ENCODE data around the gene WSCD2. TPM values are rescaled to one million over a fixed set of nuclear protein-coding genes. Genes with fewer than 3 reads are reported as not detected.

Gene WSCD2
- total RNA-seq, 1 donor from 2014 or later = not detected

- DNase-seq (ENCODE audit: low spot score) = no peak
- H3K36me3 Mint-ChIP-seq (ENCODE audit: low read depth) = no peaks in the 10 kb centered on the region
- H3K27ac Mint-ChIP-seq = no peak overlapping the region
- no peak overlapping the region for H3K4me3 Mint-ChIP-seq
- H3K27me3 Mint-ChIP-seq (ENCODE audit: insufficient read depth) = no peaks in the 10 kb centered on the region
- intact Hi-C loops (cut with micrococcal nuclease) = no loop called here
- peaks cover 6% of the 10 kb centered on the region for H3K9me3 Mint-ChIP-seq
- H3K4me1 Mint-ChIP-seq (ENCODE audit: low read depth) = peaks cover 4% of the 10 kb centered on the region
Observed at GRCh38 chr12:108287227-108287626, 158.1 kb downstream of the WSCD2 start.

GRCh38 chr12:108289350-108290161, 160.5 kb downstream of the WSCD2 start:
- no peak for DNase-seq (ENCODE audit: low spot score)
- intact Hi-C loops (cut with micrococcal nuclease) = no loop called here
- Mint-ChIP-seq H3K27ac (no peak overlapping the region), H3K27me3 (ENCODE audit: insufficient read depth) (peaks cover 2% of the 10 kb centered on the region), H3K4me3 (no peak overlapping the region), H3K4me1 (ENCODE audit: low read depth) (no peaks in the 10 kb centered on the region), H3K36me3 (ENCODE audit: low read depth) (no peaks in the 10 kb centered on the region), H3K9me3 (peaks cover 6% of the 10 kb centered on the region)

DNA sequence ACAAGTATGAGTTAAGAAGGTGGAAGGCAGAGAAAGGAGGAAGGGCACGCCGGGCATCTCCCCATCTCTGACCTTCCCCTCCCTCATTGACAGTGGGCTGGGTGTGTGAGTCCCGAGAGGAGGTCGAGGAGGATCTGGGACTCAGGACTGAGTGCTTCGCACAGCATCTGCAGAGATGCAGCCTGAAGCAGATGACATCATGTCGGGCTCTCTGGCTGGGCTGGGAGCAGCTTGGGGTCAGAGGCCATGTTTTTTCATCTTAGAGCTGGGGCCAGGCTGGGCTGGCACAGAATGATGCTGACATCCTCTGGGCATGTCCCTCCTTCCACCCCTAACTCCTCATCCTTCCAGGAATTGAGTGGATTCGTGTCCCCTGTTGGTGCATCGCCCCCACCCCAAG, 166.6 kb downstream of the WSCD2 start:
- DNase-seq (ENCODE audit: low spot score) = no peak

GRCh38 chr12:108296945-108297344, 167.9 kb downstream of the WSCD2 start:
- no peaks in the 10 kb centered on the region for H3K9me3 Mint-ChIP-seq
- H3K4me3 Mint-ChIP-seq = no peak overlapping the region
- no peaks in the 10 kb centered on the region for H3K36me3 Mint-ChIP-seq (ENCODE audit: low read depth)
- no peaks in the 10 kb centered on the region for H3K4me1 Mint-ChIP-seq (ENCODE audit: low read depth)
- no peak overlapping the region for H3K27ac Mint-ChIP-seq
- intact Hi-C loops (cut with micrococcal nuclease) = no loop called here
- H3K27me3 Mint-ChIP-seq (ENCODE audit: insufficient read depth) = peaks cover 6% of the 10 kb centered on the region
- DNase-seq (ENCODE audit: low spot score) = no peak

More for the DNA sequence above, 166.6 kb downstream of the WSCD2 start:
- Mint-ChIP-seq H3K4me3 (no peak overlapping the region), H3K9me3 (no peaks in the 10 kb centered on the region), H3K27ac (no peak overlapping the region), H3K4me1 (ENCODE audit: low read depth) (no peaks in the 10 kb centered on the region), H3K36me3 (ENCODE audit: low read depth) (no peaks in the 10 kb centered on the region), H3K27me3 (ENCODE audit: insufficient read depth) (peaks cover 6% of the 10 kb centered on the region)
- intact Hi-C loops (cut with micrococcal nuclease) = no loop called here

GRCh38 chr12:108297424-108297823, 168.3 kb downstream of the WSCD2 start:
- H3K4me1 Mint-ChIP-seq (ENCODE audit: low read depth) = no peaks in the 10 kb centered on the region
- intact Hi-C loops (cut with micrococcal nuclease) = no loop called here

DNA sequence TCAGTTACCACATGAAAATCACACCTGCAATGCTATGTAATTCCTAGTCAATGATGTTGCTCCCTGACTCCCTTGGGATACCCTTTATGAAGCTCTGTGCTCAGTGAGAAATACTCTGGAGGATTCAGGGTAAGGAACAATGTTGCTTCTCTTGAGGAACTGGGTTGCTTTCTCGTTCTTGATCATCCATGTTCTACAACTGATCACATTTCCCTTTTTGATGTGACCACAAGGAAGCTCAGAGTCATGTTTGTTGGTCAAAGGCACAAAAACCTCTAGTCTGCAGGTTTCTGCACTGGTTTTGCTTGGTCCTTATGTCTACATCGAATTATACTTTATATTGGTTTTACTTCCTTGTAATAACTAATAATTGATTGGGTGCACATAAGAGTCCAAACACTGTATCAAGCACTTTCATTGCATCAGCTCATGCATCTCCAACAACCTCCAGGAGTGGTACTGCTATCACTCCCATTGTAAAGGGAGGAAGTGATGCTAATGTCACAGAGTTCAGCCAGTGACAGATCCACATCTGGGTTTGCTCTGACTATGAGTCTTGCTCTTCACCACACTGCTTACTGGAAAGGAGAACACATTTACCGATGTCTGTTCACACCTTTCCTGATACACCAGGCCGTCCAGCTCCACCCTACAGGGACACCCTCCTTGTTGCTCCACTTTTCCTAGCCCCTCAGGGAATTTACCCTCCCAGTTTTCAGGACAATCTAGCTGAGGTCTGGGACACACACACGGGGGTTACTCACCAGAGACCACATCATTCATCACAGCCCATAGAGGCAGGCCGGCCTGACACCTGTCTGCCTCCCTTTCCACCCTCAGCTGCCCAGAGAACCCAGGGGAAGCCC, 169.0 kb downstream of the WSCD2 start:
- Mint-ChIP-seq H3K9me3 (no peaks in the 10 kb centered on the region), H3K4me3 (no peak overlapping the region), H3K27ac (no peak overlapping the region), H3K36me3 (ENCODE audit: low read depth) (no peaks in the 10 kb centered on the region), H3K4me1 (ENCODE audit: low read depth) (no peaks in the 10 kb centered on the region), H3K27me3 (ENCODE audit: insufficient read depth) (peaks cover 6% of the 10 kb centered on the region)
- intact Hi-C loops (cut with micrococcal nuclease) = no loop called here
- DNase-seq (ENCODE audit: low spot score) = no peak

More at GRCh38 chr12:108297424-108297823, 168.3 kb downstream of the WSCD2 start:
- peaks cover 6% of the 10 kb centered on the region for H3K27me3 Mint-ChIP-seq (ENCODE audit: insufficient read depth)
- H3K36me3 Mint-ChIP-seq (ENCODE audit: low read depth) = no peaks in the 10 kb centered on the region
- no peak overlapping the region for H3K4me3 Mint-ChIP-seq
- no peak for DNase-seq (ENCODE audit: low spot score)
- no peaks in the 10 kb centered on the region for H3K9me3 Mint-ChIP-seq
- no peak overlapping the region for H3K27ac Mint-ChIP-seq

- peaks cover 4% of the 10 kb centered on the region for H3K27me3 Mint-ChIP-seq (ENCODE audit: insufficient read depth)
- H3K4me3 Mint-ChIP-seq = no peak overlapping the region
- no peak overlapping the region for H3K27ac Mint-ChIP-seq
- no peak for DNase-seq (ENCODE audit: low spot score)
- intact Hi-C loops (cut with micrococcal nuclease) = no loop called here
- H3K9me3 Mint-ChIP-seq = no peaks in the 10 kb centered on the region
- H3K4me1 Mint-ChIP-seq (ENCODE audit: low read depth) = no peaks in the 10 kb centered on the region
- no peaks in the 10 kb centered on the region for H3K36me3 Mint-ChIP-seq (ENCODE audit: low read depth)
Observed at GRCh38 chr12:108298761-108299275, 169.7 kb downstream of the WSCD2 start.

DNA sequence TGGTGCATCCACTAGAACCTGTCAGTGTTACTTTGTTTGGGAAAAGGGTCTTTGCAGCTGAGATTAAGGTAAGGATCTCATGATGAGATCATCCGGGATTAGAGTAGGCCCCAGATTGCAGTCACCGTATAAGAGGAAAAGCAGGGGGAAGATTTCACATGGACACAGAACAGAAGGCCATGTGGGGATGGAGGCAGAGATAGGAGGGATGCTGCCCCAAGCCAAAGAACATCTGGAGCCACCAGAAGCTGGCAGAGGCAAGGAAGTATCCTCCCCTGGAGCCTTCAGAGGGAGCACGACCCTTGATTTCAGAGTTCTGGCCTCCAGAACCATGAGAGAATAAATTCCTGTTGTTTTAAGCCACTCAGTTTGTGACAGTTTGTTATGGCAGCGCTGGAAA, 170.4 kb downstream of the WSCD2 start:
- intact Hi-C loops (cut with micrococcal nuclease) = no loop called here
- Mint-ChIP-seq H3K27ac (no peak overlapping the region), H3K36me3 (ENCODE audit: low read depth) (no peaks in the 10 kb centered on the region), H3K9me3 (no peaks in the 10 kb centered on the region), H3K27me3 (ENCODE audit: insufficient read depth) (peaks cover 4% of the 10 kb centered on the region), H3K4me3 (no peak overlapping the region), H3K4me1 (ENCODE audit: low read depth) (no peaks in the 10 kb centered on the region)
- DNase-seq (ENCODE audit: low spot score) = no peak

Other genes with a start within 250 kb of the WSCD2 start
- not detected in 2 replicates for gene CMKLR1, start 210.0 kb downstream of the WSCD2 start, total RNA-seq